Measurements from ENCODE around the gene GNG12. TPM values are rescaled to one million over a fixed set of nuclear protein-coding genes. Genes with fewer than 3 reads are reported as not detected.
A peak's percentile ranks its signal among the peaks of the same experiment; 100 is the strongest.

The GNG12 gene
- total RNA-seq, 2 donors from 2014 or later = 29.1 to 45.4 TPM

DNA sequence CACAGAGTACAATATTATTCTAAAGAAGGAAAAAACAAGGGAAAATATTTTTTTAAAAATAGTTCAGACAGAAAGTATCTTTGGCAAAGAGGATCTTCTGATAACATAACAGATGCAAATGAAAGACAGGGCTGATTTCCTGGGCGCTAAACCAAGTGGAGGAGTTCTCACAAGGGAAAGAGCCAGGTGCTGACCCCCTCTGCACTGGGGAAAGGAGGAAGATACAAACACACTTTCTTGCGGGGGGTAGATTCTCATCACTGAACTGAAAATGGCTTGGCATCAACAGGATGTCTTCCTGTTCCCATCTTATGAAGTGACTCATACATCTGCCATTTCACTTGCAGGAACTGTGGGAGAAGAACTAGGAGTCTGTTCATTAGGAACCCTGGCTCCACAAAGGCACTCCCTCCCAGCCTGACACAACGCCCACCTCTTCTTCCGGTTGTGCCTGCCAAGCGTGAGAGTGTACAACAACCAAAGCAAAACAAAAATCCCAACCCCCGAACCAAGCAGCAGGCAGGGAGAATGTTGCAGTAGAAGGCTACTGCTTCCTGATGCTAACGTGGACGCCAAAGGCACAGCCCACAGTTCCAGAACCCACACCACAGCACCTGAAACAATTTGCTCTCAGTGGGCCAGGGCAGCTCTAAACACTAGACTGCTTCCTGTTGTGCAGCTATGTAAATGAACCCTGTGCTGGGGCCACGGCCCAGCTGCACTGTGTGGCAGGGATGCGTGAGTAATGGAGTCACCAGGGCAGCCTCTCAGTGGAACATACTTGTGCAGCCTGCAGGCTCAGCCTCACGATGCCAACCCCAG is 97.2 kb downstream of the GNG12 start:
- Histone ChIP-seq H3K27ac (peak overlapping the region; percentile 54 to 67), H3K9me3 (no peaks in the 10 kb centered on the region), H3K4me1 (peaks cover 0 to 47% of the 10 kb centered on the region in 2 donors), H3K36me3 (no peaks in the 10 kb centered on the region), H3K4me3 (no peak overlapping the region), H3K27me3 (no peaks in the 10 kb centered on the region)
- peak; percentile 77 for DNase-seq (ENCODE audit: low spot score)
- TF ChIP-seq CTCF (IDR thresholded peaks at IDR 0.05) = no peak

GRCh38 chr1:67735206-67735605 is 98.1 kb downstream of the GNG12 start:
- TF ChIP-seq CTCF (IDR thresholded peaks at IDR 0.05) = no peak
- DNase-seq (ENCODE audit: low spot score) = no peak
- no peak overlapping the region for H3K27ac ChIP-seq
- H3K27me3 ChIP-seq = no peaks in the 10 kb centered on the region
- H3K4me1 ChIP-seq = peaks cover 0 to 47% of the 10 kb centered on the region in 2 donors
- H3K4me3 ChIP-seq = no peak overlapping the region
- no peaks in the 10 kb centered on the region for H3K36me3 ChIP-seq
- H3K9me3 ChIP-seq = no peaks in the 10 kb centered on the region

DNA sequence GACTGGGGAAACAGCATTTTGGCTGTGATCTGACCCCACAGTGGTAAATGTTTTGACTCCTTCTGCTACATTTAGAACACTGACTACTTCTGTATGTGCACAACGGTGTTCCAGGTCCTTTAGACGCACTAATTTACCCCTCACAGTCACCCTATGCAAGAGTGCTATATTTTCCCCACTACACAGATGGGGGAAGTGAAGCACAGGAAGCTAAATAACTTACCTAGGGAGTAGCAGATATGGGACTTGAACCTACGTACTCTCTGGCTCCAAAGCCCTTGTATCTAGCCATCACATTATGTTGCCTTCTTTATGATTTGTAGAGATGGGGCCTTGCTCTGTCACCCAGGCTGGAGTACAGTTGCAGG is 99.0 kb downstream of the GNG12 start:
- no peak for TF ChIP-seq CTCF (IDR thresholded peaks at IDR 0.05)
- no peak for DNase-seq (ENCODE audit: low spot score)
- Histone ChIP-seq H3K9me3 (no peaks in the 10 kb centered on the region), H3K27ac (no peak overlapping the region), H3K36me3 (no peaks in the 10 kb centered on the region), H3K27me3 (no peaks in the 10 kb centered on the region), H3K4me1 (peaks cover 0 to 47% of the 10 kb centered on the region in 2 donors), H3K4me3 (no peak overlapping the region)

DNA sequence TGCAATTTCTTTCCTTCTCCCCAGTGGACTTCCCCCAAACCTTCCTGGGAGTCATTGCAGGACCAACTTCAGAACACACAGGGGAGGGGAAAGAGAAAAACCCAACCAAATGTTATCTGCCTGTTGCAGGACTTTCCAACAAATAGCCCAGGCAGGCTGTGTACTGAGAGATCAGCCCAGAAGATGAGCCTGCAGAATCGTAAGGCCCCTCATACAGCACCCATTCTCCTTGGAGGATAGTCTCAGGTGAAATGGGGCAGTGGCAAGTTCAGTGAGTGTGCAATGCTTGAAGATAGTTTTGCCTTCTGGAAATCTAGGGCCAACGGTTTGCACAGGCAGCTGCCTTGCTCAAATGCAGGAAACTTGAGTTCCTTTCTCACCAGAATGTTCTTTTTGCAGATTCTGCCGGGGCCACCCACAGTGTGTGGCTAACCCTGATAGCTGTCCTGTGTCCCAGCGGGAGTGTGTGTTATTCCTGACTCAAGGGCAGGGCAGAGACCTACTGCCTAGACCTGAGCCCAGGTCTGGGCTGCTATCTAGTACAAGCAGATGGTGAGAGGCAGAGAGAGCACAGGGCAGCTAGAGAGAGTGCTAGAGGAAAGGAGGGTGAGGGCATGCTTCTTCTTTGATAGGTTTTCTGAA is 99.5 kb downstream of the GNG12 start:
- Histone ChIP-seq H3K36me3 (no peaks in the 10 kb centered on the region), H3K27ac (no peak overlapping the region), H3K4me1 (peaks cover 0 to 47% of the 10 kb centered on the region in 2 donors), H3K27me3 (no peaks in the 10 kb centered on the region), H3K9me3 (no peaks in the 10 kb centered on the region), H3K4me3 (no peak overlapping the region)
- DNase-seq (ENCODE audit: low spot score) = no peak
- TF ChIP-seq CTCF (IDR thresholded peaks at IDR 0.05) = no peak

GRCh38 chr1:67732750-67733151 is 100.5 kb downstream of the GNG12 start:
- DNase-seq (ENCODE audit: low spot score) = no peak
- H3K9me3 ChIP-seq = no peaks in the 10 kb centered on the region
- no peak for TF ChIP-seq CTCF (IDR thresholded peaks at IDR 0.05)
- H3K27me3 ChIP-seq = no peaks in the 10 kb centered on the region
- peak overlapping the region in 1 of 2 donors; percentile 27 for H3K27ac ChIP-seq
- no peaks in the 10 kb centered on the region for H3K36me3 ChIP-seq
- no peak overlapping the region for H3K4me3 ChIP-seq
- H3K4me1 ChIP-seq = peaks cover 0 to 47% of the 10 kb centered on the region in 2 donors

Data from right atrium auricular region (tissue), 2 donors.